IMR-90 (cell line): ENCODE results near the gene GREB1L. TPM values are rescaled to one million over a fixed set of nuclear protein-coding genes. Genes with fewer than 3 reads are reported as not detected.
"Not testable (repeated sequence)": the region's sequence is repeated elsewhere in the genome, so short reads cannot be mapped to it uniquely, and the experiment has no call there.

ENCODE experiments used
- ATAC-seq: fragments of 200-7000 bp; cut with Tn5 transposase; 2 replicates; pipeline ENCODE4 v1.9.1; 2020; ENCODE audit warnings: low read depth, mild to moderate bottlenecking, moderate library complexity
- BruUV-seq: library from RNA; stranded (reverse); fragments of 400-500 nt; replicated peaks from 2 replicates; lab custom pipeline; 2021; lab: Mats Ljungman, UMichigan
- CTCF ChIA-PET: fragments of 300-600 bp; formaldehyde crosslinking; extraction: SDS; loops from one replicate; lab custom pipeline; 2021; ENCODE audit warnings: antibody characterized with exemption; lab: Yijun Ruan, JAX
- POLR2A ChIA-PET: fragments of 300-600 bp; sonication (Branson Sonifier 250); formaldehyde crosslinking; loops from one replicate; lab custom pipeline; 2022; ENCODE audit warnings: antibody characterized with exemption; ENCODE audit not compliant: unreplicated experiment; lab: Charles Lee
- DNase-seq: peaks from one replicate; pipeline ENCODE4 v3.0.0; 2013
- H2AFZ ChIP-seq: replicated peaks from 2 replicates; pipeline ENCODE3; 2013; ENCODE audit warnings: low read length, mild to moderate bottlenecking; ENCODE audit not compliant: poor library complexity
- H2AK5ac ChIP-seq: 2 replicates; pipeline ENCODE4 v1.6.1; 2013; ENCODE audit warnings: low read depth, low read length, inconsistent platforms
- H2AK9ac ChIP-seq: replicated peaks from 2 replicates; pipeline ENCODE3; 2013; ENCODE audit warnings: mild to moderate bottlenecking, low read depth, low read length, moderate library complexity; ENCODE audit not compliant: poor library complexity
- H2BK120ac ChIP-seq: 2 replicates; pipeline ENCODE4 v1.6.1; 2013; ENCODE audit warnings: low read depth, low read length, inconsistent platforms
- H2BK15ac ChIP-seq: 3 replicates; pipeline ENCODE4 v1.6.1; 2013; ENCODE audit warnings: low read depth, low read length, inconsistent platforms
- H2BK20ac ChIP-seq: 2 replicates; pipeline ENCODE4 v1.6.1; 2013; ENCODE audit warnings: low read depth, mild to moderate bottlenecking, inconsistent platforms, low read length, moderate library complexity
- H2BK5ac ChIP-seq: 2 replicates; pipeline ENCODE4 v1.6.1; 2013; ENCODE audit warnings: mild to moderate bottlenecking, low read depth, low read length, inconsistent platforms; ENCODE audit not compliant: poor library complexity, severe bottlenecking
- H3K14ac ChIP-seq: replicated peaks from 2 replicates; pipeline ENCODE4 v1.6.1; 2013; ENCODE audit warnings: low read depth, low read length, inconsistent platforms
- H3K18ac ChIP-seq: 2 replicates; pipeline ENCODE4 v1.6.1; 2013; ENCODE audit warnings: low read depth, low read length, control low read depth
- H3K23ac ChIP-seq: 2 replicates; pipeline ENCODE4 v1.6.1; 2013; ENCODE audit warnings: low read depth, low read length, inconsistent platforms
- H3K27ac ChIP-seq: 2 replicates; pipeline ENCODE4 v1.5.1; 2013; ENCODE audit warnings: mild to moderate bottlenecking, control low read depth, low read length; ENCODE audit not compliant: insufficient read depth
- H3K27me3 ChIP-seq: 2 replicates; pipeline ENCODE4 v1.6.1; 2013; ENCODE audit warnings: low read length; ENCODE audit not compliant: control insufficient read depth, insufficient read depth
- H3K36me3 ChIP-seq: 2 replicates; pipeline ENCODE4 v1.6.1; 2013; ENCODE audit warnings: low read length, mixed read lengths; ENCODE audit not compliant: control insufficient read depth, insufficient read depth
- H3K4ac ChIP-seq: 2 replicates; pipeline ENCODE4 v1.6.1; 2013; ENCODE audit warnings: low read depth, low read length, inconsistent platforms
- H3K4me1 ChIP-seq: 2 replicates; pipeline ENCODE4 v1.6.1; 2013; ENCODE audit warnings: low read length, mixed read lengths; ENCODE audit not compliant: control insufficient read depth, insufficient read depth
- H3K4me2 ChIP-seq: 2 replicates; pipeline ENCODE4 v1.6.1; 2013; ENCODE audit warnings: low read depth, mild to moderate bottlenecking, control low read depth, low read length, moderate library complexity
- H3K4me3 ChIP-seq: 2 replicates; pipeline ENCODE4 v1.5.1; 2013; ENCODE audit warnings: low read depth, mild to moderate bottlenecking, control low read depth, low read length, moderate library complexity; ENCODE audit not compliant: insufficient read depth
- H3K56ac ChIP-seq: 2 replicates; pipeline ENCODE4 v1.6.1; 2013; ENCODE audit warnings: low read length, inconsistent platforms; ENCODE audit not compliant: insufficient read depth; ENCODE audit errors: extremely low read depth
- H3K79me1 ChIP-seq, 2 experiments: 2 replicates each; pipeline ENCODE4 v1.6.1; 2013; ENCODE audit warnings: low read length in 2 of 2, inconsistent platforms in 1 of 2, low read depth in 1 of 2
- H3K9ac ChIP-seq: 2 replicates; pipeline ENCODE4 v1.6.1; 2013; ENCODE audit warnings: low read depth, low read length, control low read depth
- H3K9me1 ChIP-seq: 2 replicates; pipeline ENCODE4 v1.6.1; 2013; ENCODE audit warnings: low read length, inconsistent platforms; ENCODE audit not compliant: insufficient read depth
- H3K9me3 ChIP-seq: 2 replicates; pipeline ENCODE4 v1.6.1; 2013; ENCODE audit warnings: low read length; ENCODE audit not compliant: control insufficient read depth, insufficient read depth
- H4K20me1 ChIP-seq: 2 replicates; pipeline ENCODE4 v1.6.1; 2013; ENCODE audit warnings: low read length, inconsistent platforms; ENCODE audit not compliant: insufficient read depth
- H4K5ac ChIP-seq: 2 replicates; pipeline ENCODE4 v1.6.1; 2013; ENCODE audit warnings: mild to moderate bottlenecking, low read depth, low read length, control low read depth
- H4K8ac ChIP-seq, 2 experiments: 2 replicates each; pipeline ENCODE4 v1.6.1; 2013; ENCODE audit warnings: low read depth in 2 of 2, low read length in 2 of 2, control low read depth in 1 of 2, inconsistent platforms in 1 of 2
- H4K91ac ChIP-seq: 2 replicates; pipeline ENCODE4 v1.6.1; 2013; ENCODE audit warnings: low read depth, low read length, inconsistent platforms; ENCODE audit not compliant: insufficient read depth
- WGBS, 2 experiments: methylation state at CpG; one replicate each; pipeline versions ENCODE4 v1.1.5 to v1.1.7; 2013; ENCODE audit warnings: missing lambda C conversion rate in 2 of 2; ENCODE audit not compliant: insufficient read length in 1 of 2; ENCODE audit errors: extremely low coverage in 2 of 2; 5-methylcytosine and 5-hydroxymethylcytosine counted together
- dilution Hi-C: fragments of 300-500 bp; cut with HindIII; formaldehyde crosslinking; loops from one replicate; pipeline ENCODE4 v1.14.3; 2018; ENCODE audit warnings: low sequenced_read_pairs; ENCODE audit not compliant: unreplicated experiment
- in situ Hi-C: fragments of 300-500 bp; cut with MboI; formaldehyde crosslinking; loops from 3 replicates; pipeline ENCODE4 v1.14.3; 2019; ENCODE audit warnings: low sequenced_read_pairs, inconsistent platforms, mixed read lengths
- intact Hi-C: fragments of 100-400 bp; cut with micrococcal nuclease; formaldehyde crosslinking; loops from 2 replicates; pipeline ENCODE4 v1.10.0; 2022
- polyA plus RNA-seq, 3 experiments: library from polyadenylated mRNA; depleted of rRNA; stranded (reverse); fragments of >200 nt; gene quantifications; 2 replicates each; pipeline ENCODE4 v1.2.3, GENCODE V29; 2012; ENCODE audit warnings: low replicate concordance in 1 of 3
- total RNA-seq: library from RNA; depleted of rRNA; stranded (reverse); fragments of >200 nt; gene quantifications from 2 replicates; pipeline ENCODE4 v1.2.3, GENCODE V29; 2012

GREB1L gene
- total and polyA plus RNA-seq, 2 of the 4 experiments (the other 2 are of a cell fraction) = under 0.01 to 0.02 TPM

DNA sequence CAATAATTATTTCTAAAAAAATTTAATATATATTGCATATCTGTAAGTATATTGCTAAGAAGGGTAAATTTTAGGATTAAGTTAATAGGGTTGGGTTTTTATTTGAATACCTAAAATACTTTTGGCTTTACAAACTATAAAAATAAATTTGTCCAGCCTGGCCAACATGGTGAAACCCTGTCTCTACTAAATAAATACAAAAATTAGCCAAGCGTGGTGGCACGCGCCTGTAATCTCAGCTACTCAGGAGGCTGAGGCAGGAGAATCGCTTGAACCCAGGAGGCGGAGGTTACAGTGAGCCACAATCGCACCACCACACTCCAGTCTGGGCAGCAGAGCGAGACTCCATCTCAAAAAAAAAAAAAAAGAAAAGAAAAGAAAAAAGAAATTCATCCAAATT is 127.6 kb downstream of the GREB1L start:
- H2BK15ac ChIP-seq, H2AK5ac ChIP-seq, H3K18ac ChIP-seq, H4K91ac ChIP-seq, H2AK9ac ChIP-seq, H3K23ac ChIP-seq, H3K9ac ChIP-seq, POLR2A ChIA-PET, H3K27me3 ChIP-seq, H3K27ac ChIP-seq, intact Hi-C loops, H3K14ac ChIP-seq, H3K4me1 ChIP-seq, H3K9me3 ChIP-seq, ATAC-seq, CTCF ChIA-PET, DNase-seq, H2BK5ac ChIP-seq, H3K4ac ChIP-seq, H3K79me1 ChIP-seq, H3K9me1 ChIP-seq, H3K4me3 ChIP-seq, H4K5ac ChIP-seq, H4K8ac ChIP-seq, H2AFZ ChIP-seq, dilution Hi-C loops, H2BK120ac ChIP-seq, H4K20me1 ChIP-seq, H2BK20ac ChIP-seq, H3K4me2 ChIP-seq, BruUV-seq, H3K56ac ChIP-seq, in situ Hi-C loops, H3K36me3 ChIP-seq: not testable (repeated sequence)
- WGBS, 2 experiments = no CpG with 5 or more reads among the region's 7 CpGs
